H54 (cell line): ENCODE data around the gene ZNF282.

Source experiments
- DNase-seq: peaks from one replicate; pipeline ENCODE4 v3.0.0; 2011; ENCODE audit warnings: low spot score, mixed read lengths; ENCODE audit not compliant: insufficient read length
- FAIRE-seq: peaks from 3 replicates; lab custom pipeline; 2011; peaks lifted over from hg19 to GRCh38; lab: Jason Lieb, UNC
- POLR2A ChIP-seq: IDR thresholded peaks from 2 replicates; pipeline ENCODE4 v1.6.1; 2011; ENCODE audit warnings: low read depth, mild to moderate bottlenecking, low read length

The ZNF282 gene

DNA sequence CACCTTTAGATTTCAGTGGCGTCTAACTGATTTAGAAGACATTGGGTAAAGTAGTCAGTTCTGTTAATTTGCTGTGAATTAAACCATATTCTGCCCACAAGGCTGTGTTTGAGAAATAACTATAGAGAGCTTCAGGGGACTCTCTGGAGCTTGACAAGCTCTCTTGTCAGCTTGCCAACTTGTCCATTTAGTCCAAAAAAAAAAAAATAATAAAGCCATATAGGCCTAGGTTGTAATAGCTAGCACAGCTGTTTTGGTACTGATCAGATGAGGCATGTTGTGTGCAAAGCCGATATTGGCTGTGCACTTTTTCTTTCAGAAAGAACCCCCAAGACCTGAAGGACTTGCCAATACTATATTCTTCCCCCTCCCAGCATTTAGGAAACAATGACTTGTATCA is 20.2 kb upstream of the ZNF282 start:
- FAIRE-seq (no peak), DNase-seq (no peak)
- TF ChIP-seq POLR2A, result no peak

DNA sequence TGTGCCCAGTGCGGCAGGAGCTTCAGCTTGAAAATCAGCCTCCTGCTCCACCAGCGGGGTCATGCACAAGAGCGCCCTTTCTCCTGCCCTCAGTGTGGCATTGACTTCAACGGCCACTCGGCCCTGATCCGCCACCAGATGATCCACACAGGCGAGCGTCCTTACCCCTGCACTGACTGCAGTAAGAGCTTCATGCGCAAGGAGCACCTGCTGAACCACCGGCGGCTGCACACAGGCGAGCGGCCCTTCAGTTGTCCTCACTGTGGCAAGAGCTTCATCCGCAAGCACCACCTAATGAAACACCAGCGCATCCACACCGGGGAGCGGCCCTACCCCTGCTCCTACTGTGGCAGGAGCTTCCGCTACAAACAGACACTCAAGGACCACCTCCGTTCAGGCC is 16.1 kb upstream of the ZNF282 start:
- FAIRE-seq, result no peak
- DNase-seq, result no peak
- no peak for TF ChIP-seq POLR2A

DNA sequence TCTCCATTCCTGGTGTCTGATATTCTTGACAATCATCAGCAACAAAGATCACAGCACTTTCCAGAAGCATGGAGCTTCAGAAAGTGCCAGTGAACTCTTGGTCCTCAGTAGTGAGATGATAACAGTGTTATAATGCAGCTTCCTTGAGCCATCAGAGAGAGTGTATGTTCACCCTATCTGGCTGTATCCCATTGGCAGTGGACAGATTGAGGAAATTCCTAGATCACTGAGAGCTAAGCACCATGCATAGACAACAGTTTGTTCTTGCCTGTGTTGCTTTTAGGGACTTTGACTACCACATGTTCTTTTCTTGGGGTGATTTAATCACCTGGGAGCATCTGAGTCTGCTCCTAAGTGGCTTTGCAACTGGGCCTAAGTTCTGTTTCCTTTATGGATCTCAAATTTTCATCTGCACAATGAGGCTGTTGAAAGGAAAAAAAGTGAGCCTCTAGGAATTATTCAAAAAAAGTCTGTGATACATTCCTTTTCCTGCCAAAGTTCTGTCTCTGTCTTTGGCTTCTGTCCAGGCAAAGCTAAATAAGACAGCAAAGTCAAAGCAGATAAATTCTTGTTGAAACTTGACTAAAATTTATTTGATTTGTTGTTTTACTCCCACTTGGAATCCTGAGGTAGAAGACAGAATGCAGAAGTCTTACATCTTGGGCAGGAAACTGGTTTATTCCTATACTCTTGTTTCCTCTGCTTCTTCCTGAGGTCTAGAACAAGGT is 14.5 kb upstream of the ZNF282 start:
- TF ChIP-seq POLR2A, result no peak
- DNase-seq, result no peak
- no peak for FAIRE-seq

DNA sequence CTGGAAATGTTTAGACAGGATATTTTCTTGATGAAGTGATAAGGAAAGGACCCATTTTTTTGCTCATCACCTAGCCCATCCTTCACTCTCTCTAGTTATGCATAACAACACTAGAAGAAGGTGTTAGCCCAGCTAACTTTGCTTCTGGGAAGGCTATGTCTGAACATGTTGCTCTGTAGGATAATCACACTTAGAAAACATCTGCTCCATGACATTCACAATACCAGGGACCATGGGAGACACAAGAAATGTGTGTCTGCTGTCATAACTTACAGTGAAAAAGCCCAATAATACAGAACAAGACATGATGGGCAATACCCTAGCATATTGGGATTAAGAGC is 13.9 kb upstream of the ZNF282 start:
- no peak for DNase-seq
- no peak for FAIRE-seq

DNA sequence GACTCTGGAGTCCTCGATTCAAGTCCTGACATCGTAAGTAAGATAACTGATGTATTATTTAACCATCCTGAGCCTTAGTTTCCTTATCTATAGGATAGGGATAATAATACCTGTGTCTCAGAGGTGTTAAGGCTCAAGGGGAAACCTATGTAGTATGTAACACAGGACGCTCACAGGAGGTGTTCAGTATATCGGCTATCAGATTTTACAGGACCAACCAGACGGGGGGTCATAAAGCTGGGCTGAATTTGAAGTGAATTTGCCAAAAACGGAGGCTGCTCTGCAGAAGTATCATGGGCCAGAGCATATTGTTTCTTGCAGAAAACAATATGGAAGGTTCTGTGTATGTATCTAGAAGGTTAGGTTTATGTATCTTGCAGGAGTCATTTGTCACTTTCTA is 11.1 kb upstream of the ZNF282 start:
- TF ChIP-seq POLR2A, result no peak
- no peak for FAIRE-seq

More for the DNA sequence above, 13.9 kb upstream of the ZNF282 start:
- no peak for TF ChIP-seq POLR2A

DNA sequence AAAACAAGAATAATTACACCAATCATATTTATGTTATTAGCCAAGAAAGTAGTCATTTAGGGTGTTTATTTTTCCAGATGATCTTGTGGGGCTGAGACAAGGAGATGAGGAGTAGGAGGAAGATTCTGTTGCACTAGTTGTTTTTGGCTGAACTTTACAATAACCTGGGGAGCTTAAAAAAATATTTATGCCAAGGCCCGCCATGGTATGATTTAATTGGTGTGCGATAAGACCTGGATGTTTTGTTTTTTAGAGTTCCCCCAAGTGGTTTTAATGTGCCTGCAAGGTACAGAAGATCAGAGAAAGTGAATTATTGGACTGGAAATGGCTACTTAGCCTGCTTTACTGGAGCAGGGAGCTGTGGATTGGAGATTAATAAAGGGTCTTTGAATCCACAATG is 7.1 kb upstream of the ZNF282 start:
- DNase-seq (no peak), FAIRE-seq (no peak)
- TF ChIP-seq POLR2A, result no peak

More for the DNA sequence above, 11.1 kb upstream of the ZNF282 start:
- no peak for DNase-seq

DNA sequence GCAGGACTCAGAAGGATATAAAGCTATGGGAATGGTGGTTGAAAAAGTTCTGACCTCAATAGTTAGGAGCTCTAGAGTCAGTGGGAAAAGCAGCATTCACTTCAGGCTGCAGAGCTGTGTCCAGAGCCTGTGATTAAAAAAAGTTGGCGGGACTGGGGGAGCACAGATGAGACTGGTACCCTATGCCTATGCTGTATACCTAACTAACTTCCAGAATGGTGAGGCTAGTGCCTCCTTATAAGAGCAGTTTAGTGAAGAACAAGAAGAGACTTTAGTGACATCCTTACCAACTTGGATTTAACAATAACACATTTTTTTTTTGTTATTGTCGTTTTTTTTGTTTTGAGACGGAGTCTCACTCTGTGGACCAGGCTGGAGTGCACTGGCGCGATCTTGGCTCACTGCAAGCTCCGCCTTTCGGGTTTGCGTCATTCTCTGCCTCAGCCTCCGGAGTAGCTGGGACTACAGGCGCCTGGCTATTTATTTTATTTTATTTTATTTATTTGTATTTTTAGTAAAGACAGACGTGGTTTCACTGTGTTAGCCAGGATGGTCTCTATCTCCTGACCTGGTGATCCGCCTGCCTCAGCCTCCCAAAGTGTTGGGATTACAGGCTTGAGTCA is 6.6 kb upstream of the ZNF282 start:
- DNase-seq (no peak), FAIRE-seq (no peak)
- TF ChIP-seq POLR2A, result no peak

DNA sequence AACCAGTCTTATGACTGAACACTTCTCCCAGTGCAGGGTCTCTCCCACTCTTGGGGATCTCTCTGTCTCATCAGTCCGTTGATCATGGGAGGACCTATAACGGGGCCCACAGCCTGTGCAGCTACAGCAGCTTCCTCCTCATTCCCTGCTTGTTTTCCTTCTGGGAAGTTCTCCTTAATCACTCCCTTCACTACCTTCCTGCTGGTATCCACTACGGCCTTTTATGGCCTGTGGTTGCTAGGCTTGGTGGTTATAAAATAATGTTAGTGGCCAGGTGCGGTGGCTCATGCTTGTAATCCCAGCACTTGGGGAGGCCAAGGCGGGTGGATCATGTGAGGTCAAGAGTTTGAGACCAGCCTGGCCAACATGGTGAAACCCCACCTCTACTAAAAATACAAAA is 3.5 kb upstream of the ZNF282 start:
- no peak for DNase-seq
- FAIRE-seq, result no peak
- TF ChIP-seq POLR2A, result no peak

DNA sequence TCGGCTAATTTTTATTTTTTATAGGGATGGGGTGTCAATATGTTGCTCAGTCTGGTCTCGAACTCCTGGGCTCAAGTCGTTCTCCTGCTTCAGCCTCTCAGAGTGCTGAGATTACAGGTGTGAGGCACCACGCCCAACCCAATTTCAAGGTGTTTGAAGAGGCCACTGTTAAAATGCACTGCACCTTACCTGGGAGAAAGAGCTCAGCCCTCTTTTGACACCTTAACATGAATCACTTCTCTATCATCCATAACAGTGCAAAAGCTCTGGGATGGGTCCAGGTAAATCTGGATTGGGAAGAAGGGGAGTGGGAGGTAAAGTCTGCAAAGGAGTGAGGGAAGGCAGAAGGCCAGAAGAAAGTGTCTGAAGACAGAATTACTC is 557 bp upstream of the ZNF282 start:
- no peak for DNase-seq
- no peak for TF ChIP-seq POLR2A
- FAIRE-seq, result no peak

DNA sequence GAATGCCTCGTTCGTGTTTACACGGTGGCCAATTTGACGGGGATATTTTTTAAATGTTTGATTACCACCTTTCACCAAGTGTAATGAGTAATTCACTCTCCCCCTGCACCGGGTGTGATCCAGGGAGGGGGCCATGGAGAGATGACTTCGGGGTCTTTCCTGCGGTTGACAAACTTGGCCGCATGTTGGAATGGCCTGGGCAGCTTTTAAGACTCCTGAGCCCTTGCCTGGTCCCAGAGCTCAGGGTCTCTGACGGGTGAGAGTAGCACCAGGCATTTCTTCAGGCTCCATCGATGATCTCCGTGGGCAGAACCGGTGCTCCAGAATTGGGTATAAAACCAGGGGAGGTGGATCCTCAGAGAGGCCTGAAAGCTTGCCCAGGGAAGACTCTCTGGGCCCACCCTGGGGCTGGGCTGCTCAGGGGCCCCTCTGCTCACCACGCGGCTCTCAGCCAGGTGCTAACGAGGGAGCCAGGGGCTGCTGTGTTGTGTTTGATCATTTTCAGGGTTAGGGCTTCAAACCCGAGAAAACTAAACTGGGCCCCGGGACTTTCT is 882 bp downstream of the ZNF282 start:
- DNase-seq, result no peak
- FAIRE-seq, result no peak
- TF ChIP-seq POLR2A, result 0 out of 2 replicates have a peak, but pooled peaks have one; percentile 11

DNA sequence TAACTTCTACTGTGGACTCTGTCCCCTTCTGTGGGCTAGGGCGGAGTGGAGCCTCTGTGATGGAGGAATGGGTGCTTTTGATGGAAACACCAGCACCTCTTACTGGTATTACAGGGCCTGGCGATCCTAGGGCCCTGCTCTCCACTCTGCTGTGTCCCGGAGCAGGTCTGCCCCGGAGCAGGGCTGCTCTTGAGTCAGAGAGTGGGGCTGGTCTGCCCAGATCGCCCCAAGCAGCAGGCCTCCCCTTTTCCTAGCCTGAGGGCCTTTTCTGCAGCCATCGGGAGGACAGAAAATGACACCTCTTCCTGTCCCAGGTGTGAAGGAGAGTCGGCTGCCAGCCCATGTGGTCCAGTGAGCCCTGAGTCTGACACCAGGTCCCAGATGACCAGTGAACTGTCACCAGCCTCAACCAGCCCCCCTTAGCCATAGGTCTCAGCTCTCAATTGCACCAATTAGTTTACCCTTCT is 1.4 kb downstream of the ZNF282 start:
- peak; percentile 45 for DNase-seq
- no peak for TF ChIP-seq POLR2A

DNA sequence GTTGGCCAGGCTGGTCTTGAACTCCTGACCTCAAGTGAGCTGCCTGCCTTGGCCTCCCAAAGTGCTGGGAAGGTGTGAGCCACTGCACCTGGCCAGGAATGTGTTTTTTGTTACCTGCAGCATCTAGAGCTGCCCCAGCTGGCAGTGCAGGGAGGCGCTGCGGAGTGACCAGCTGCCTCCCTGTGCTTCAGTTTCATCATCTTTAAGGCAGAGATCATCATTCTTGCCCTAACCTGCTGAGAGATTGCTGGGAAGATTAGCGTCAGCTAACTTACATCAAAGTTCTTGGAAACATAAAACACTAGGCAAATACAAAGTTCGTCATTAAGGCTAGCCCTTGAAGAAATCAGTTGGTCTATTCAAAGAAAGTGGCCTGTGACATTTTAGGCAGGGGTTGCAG is 2.3 kb downstream of the ZNF282 start:
- DNase-seq, result no peak
- FAIRE-seq, result no peak
- TF ChIP-seq POLR2A, result no peak

More for the DNA sequence above, 1.4 kb downstream of the ZNF282 start:
- no peak for FAIRE-seq

DNA sequence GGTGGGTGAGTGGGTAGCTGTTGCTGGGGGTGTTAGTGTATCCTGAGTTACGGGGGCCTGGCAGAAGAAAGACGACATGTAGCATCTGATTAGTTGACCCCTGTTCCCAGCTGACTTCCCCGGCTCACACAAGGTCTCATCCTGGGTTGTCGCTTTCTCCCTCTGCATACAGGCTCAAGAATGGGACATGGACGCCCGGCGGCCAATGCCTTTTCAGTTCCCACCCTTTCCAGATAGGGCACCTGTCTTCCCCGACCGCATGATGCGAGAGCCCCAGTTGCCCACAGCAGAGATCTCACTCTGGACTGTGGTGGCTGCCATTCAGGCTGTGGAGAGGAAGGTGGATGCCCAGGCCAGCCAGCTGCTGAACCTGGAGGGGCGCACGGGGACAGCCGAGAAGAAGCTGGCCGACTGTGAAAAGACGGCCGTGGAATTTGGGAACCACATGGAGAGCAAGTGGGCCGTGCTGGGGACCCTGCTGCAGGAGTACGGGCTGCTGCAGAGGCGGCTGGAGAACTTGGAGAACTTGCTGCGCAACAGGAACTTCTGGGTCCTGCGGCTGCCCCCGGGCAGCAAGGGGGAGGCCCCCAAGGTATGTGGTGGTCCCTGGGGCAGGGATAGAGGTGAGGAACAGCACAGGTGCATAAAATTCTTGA is 2.9 kb downstream of the ZNF282 start:
- DNase-seq (no peak), FAIRE-seq (no peak)
- TF ChIP-seq POLR2A, result no peak
